HL-60 (cell line): ENCODE data around the gene GON4L.

Source experiments
- CTCF ChIP-seq: IDR thresholded peaks from one replicate; pipeline ENCODE4 v1.5.1; 2011; ENCODE audit warnings: low read length, control low read depth, inconsistent platforms; ENCODE audit not compliant: insufficient read depth
- GABPA ChIP-seq: IDR thresholded peaks from 2 replicates; pipeline ENCODE4 v1.6.1; 2012; ENCODE audit warnings: low read depth
- POLR2AphosphoS5 ChIP-seq: IDR thresholded peaks from 2 replicates; pipeline ENCODE4 v1.6.1; 2012; ENCODE audit warnings: low read depth
- REST ChIP-seq: IDR thresholded peaks from 2 replicates; pipeline ENCODE4 v1.6.1; 2012; ENCODE audit warnings: low read depth; ENCODE audit not compliant: insufficient replicate concordance
- SPI1 ChIP-seq: IDR thresholded peaks from 2 replicates; pipeline ENCODE4 v1.6.1; 2012; ENCODE audit warnings: low read depth, mild to moderate bottlenecking, borderline replicate concordance

- TF ChIP-seq POLR2AphosphoS5 (no peak), GABPA (no peak), CTCF (no peak), REST (no peak), SPI1 (no peak)
Observed at GRCh38 chr1:155759966-155760630, 96.9 kb downstream of the GON4L start.
